HG02852 (cell line): ENCODE measurements around the gene TPSG1.

Experiments used
- ATAC-seq: cut with Tn5 transposase; IDR thresholded peaks from one replicate; pipeline ENCODE4 v1.9.1; 2021; ENCODE audit warnings: mild to moderate bottlenecking, moderate library complexity; ENCODE audit not compliant: unreplicated experiment

Gene TPSG1

DNA sequence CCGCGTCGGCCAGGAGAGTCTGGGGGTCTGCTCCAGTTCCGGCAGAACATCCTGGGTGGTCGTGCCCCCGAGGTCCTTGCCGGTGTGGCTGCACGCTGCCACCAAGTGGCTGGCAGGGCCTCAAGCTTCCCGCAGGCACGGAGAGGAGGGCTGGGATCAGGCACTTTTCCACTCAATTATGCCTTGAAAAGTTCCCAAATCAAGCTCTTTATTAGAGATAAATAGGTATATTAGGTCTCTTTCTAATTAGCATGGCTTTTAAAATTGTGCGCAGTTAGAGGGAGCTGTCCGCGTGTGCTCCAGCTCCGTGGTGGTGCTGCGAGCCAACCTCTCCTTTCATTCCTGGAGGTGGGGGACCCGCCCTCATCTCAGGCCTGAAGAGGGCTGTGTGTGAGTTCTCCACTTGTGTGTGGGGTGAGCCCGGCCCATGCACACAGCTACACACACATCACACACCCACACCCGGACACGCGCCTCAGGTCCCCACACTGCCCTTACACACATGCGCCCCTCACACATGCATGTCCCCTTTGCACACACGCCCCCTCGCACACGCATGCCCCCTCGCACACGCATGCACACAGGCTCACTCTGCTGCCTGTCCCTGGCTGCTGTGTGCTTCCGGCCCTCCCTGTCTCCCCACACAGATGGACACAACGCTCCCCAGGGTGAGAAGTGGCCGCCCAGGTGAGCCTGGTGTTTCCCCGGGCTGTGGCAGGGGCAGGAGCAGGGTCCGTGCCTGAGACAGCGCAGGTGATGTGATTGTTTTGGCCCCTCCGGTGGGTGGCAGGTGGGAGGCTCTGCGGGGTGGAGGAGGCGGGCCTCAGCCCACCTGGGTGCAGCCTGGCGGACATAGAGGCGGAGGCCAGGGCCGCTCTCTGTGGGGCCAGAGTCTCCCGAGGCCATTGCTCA lies 43.4 kb downstream of the TPSG1 start:
- ATAC-seq: no peak

GRCh38 chr16:1180549-1181403 lies 44.3 kb downstream of the TPSG1 start:
- ATAC-seq: no peak

- no peak for ATAC-seq
Measured at GRCh38 chr16:1178295-1178910, 46.7 kb downstream of the TPSG1 start.

DNA sequence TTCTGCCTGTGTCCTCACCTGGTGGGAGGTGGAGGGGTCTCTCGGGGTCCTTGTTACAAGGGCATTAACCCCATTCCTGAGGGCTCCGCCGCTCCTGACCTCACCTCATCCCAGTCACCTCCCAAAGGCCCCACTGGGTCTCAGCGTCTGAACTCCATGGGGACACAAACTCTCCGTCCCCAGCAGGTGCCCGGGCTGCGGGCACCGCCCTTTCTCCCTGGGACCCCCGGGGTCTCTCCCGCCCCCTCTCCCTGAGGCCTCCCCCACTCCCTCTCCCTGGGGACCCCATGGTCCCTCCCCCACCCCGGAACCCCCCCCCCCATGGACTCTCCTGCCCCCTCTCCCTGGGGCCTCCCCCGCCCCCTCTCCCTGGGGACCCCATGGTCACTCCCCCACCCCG lies 47.3 kb downstream of the TPSG1 start:
- no peak for ATAC-seq

- ATAC-seq: no peak
Measured at GRCh38 chr16:1177053-1177452, 48.0 kb downstream of the TPSG1 start.

DNA sequence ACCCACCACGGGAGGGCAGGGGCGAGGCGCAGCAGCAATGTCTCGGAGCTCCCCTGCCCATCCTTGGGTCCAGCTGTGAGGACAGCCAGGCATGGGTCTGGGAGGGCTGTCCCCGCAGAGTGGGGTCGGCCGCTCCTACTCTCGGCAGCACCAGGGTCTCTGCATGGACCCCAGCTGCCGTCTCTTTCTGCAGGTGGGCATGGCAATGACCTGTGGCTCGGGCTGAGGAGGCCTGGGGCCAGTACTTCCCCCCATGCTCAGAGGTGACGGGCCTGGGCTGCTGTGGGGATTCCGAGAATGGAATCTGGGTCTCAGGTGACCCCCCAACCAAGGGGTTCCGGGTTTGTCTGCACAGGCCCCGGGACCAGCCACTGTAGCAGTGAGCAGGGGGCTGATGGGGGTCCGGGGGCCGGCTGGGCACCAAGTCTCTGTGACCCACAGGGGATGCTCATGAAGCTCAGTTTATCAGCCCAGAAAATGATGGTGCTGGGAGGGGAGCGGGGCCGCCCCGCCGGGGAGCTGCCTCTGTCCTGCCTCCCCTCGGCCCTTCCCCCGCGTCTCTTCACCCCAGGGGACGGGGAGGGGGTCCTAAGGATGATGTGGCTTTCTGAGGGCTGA lies 48.7 kb downstream of the TPSG1 start:
- ATAC-seq: no peak

- no peak for ATAC-seq
Measured at GRCh38 chr16:1175566-1176279, 49.3 kb downstream of the TPSG1 start.

DNA sequence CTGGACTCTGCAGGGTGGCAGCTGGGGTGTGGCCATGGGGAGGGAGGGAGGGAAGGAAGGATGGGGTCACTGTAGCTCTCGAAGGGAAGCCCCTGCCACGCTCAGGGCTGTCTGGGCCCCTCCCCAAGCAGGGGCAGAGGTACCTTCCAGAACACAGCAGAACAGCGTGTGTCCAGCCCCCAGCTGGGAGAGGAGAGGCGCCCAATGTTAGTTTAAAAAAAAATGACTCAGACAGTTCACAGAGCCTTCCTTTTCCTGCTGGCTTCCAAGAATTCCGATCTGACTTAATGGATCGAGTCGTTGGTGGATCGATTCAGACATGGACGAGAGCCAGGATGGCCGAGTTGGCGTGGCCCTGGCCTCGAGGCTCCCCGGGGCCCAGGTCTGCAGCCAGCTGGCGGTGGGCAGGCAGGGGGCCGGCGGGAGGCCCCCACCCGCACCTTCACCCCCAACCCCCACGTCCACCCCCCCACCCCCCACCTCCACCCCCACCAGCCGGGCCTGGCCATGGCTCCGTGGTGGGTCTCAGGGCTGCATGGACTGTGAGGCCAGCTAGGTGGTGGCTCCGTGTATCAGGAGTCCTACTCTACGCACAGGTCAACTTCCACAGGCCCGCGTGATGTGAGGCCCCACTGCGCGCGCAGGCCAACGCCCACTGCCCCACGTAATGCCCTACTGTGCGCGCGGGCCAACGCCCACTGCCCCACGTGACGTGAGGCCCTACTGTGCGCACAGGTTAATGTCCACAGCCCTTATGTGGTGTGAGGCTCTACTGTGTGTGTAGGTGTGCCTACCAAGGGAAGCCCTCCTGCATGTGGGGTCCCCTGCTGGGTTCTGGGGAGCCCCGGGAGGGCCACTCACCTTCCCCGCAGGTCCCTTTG lies 50.4 kb downstream of the TPSG1 start:
- ATAC-seq: no peak

- ATAC-seq: no peak
Measured at GRCh38 chr16:1173788-1174451, 51.1 kb downstream of the TPSG1 start.

GRCh38 chr16:1172651-1173050 lies 52.4 kb downstream of the TPSG1 start:
- ATAC-seq: no peak

GRCh38 chr16:1171854-1172428 lies 53.1 kb downstream of the TPSG1 start:
- no peak for ATAC-seq
